Nephron progenitor cell (in vitro differentiated cells): ENCODE results near the gene ABCC4.

Experiments
- DNase-seq: peaks from one replicate; pipeline ENCODE4 v3.0.0; 2021
- H3K27ac Mint-ChIP-seq: 2 replicates; pipeline ENCODE4 v1.8.0; 2021; ENCODE audit warnings: mild to moderate bottlenecking, moderate library complexity, mixed read lengths
- H3K27me3 Mint-ChIP-seq: 2 replicates; pipeline ENCODE4 v1.8.0; 2021; ENCODE audit warnings: mild to moderate bottlenecking, low read depth, mixed read lengths; ENCODE audit not compliant: poor library complexity
- H3K36me3 Mint-ChIP-seq: 2 replicates; pipeline ENCODE4 v1.8.0; 2021; ENCODE audit warnings: low read depth, mixed read lengths
- H3K4me1 Mint-ChIP-seq: 2 replicates; pipeline ENCODE4 v1.8.0; 2021; ENCODE audit warnings: mixed read lengths
- H3K4me3 Mint-ChIP-seq: 2 replicates; pipeline ENCODE4 v1.8.0; 2021; ENCODE audit warnings: mild to moderate bottlenecking, moderate library complexity, mixed read lengths
- H3K9me3 Mint-ChIP-seq: 2 replicates; pipeline ENCODE4 v1.8.0; 2021; ENCODE audit warnings: mild to moderate bottlenecking, moderate library complexity, mixed read lengths
- TF ChIP-seq, protein P1 (sequence below): fragments of 200-600 bp; sonication (generic); IDR thresholded peaks from 2 replicates; pipeline ENCODE4 v1.5.0; 2021; ENCODE audit warnings: antibody characterized with exemption

ABCC4 gene

DNA sequence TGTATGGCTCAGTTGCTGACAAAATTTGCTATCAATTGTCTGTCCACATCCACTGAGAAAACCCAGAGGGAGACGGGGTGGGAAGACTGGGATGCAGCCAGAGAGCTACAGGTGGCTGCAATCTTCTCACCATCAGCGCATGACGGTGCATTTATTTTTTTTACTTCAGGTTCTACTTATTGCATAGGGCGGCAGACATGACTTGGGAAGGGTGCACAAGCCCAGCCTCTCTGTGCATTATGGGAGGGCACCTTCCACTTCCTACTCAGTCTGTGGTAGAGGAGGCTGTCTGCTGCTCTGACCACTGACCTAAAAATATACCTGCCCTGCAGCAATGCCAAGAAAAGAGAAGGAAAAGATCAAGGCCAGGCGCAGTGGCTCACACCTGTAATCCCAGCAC is 73.1 kb downstream of the ABCC4 start:
- Mint-ChIP-seq H3K36me3 (peaks cover 20% of the 10 kb centered on the region), H3K4me3 (no peak overlapping the region), H3K9me3 (peaks cover 8% of the 10 kb centered on the region), H3K27ac (no peak overlapping the region), H3K27me3 (peaks cover 4% of the 10 kb centered on the region), H3K4me1 (peaks cover 8% of the 10 kb centered on the region)
- DNase-seq = no peak
- TF ChIP-seq, protein P1, sequence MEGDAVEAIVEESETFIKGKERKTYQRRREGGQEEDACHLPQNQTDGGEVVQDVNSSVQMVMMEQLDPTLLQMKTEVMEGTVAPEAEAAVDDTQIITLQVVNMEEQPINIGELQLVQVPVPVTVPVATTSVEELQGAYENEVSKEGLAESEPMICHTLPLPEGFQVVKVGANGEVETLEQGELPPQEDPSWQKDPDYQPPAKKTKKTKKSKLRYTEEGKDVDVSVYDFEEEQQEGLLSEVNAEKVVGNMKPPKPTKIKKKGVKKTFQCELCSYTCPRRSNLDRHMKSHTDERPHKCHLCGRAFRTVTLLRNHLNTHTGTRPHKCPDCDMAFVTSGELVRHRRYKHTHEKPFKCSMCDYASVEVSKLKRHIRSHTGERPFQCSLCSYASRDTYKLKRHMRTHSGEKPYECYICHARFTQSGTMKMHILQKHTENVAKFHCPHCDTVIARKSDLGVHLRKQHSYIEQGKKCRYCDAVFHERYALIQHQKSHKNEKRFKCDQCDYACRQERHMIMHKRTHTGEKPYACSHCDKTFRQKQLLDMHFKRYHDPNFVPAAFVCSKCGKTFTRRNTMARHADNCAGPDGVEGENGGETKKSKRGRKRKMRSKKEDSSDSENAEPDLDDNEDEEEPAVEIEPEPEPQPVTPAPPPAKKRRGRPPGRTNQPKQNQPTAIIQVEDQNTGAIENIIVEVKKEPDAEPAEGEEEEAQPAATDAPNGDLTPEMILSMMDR = no peak

DNA sequence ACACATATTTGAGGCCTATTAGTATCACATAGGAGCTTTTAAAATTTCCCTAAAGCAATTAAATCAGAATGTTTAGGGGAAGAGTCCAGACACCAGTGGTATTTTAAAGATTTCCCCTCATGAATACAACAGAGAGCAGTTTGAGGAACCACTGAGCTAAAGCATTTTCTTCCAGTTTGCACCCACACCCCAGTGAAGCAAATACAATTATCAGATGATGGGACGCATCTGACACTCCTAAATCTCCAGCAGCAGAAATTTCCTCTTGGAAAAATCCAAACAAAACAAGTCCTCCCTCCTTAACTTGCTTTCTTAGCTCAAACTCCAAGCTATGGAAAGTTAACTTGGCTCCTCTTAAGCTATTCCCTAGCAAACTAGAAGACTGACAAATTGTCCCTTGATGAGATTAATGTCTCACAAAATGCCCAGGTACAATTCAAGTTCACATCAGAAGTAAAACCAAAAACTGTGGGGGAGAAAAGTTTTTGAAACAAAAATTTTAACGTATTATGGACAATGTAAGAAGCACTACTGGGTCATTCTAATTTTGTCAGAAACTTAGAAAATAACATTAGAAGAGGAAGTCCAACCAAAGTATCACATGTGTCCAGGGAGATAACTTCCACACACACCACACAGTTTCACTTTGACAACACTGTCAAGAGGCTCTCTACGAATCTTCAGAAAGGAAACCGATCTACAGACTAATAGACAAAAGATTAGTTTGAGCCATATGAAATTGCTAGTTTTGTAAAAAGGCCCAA is 74.1 kb downstream of the ABCC4 start:
- no peak overlapping the region for H3K27ac Mint-ChIP-seq
- peaks cover 11% of the 10 kb centered on the region for H3K4me1 Mint-ChIP-seq
- peaks cover 8% of the 10 kb centered on the region for H3K9me3 Mint-ChIP-seq
- no peak overlapping the region for H3K4me3 Mint-ChIP-seq
- TF ChIP-seq, protein P1 = no peak
- peaks cover 20% of the 10 kb centered on the region for H3K36me3 Mint-ChIP-seq
- H3K27me3 Mint-ChIP-seq = peaks cover 2% of the 10 kb centered on the region
- no peak for DNase-seq

DNA sequence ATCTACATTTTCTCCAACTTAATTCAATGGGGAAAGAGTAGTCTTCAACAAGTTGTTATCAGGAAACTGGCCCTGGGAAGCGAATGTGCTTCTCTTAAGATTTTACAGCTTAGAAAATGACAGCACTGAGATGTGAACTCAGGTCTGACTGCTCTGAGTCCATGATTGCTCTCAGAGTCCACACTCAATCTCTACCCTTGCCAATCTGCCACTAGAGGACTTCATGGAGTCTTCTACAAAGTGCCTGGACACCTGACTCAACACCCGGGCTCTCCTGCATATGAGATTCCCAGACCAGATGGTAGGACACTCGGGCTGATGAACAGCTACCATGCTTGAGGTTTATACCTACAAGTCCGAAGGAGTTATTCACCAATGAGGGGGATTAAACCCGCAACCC is 74.8 kb downstream of the ABCC4 start:
- Mint-ChIP-seq H3K27me3 (no peaks in the 10 kb centered on the region), H3K36me3 (peaks cover 18% of the 10 kb centered on the region), H3K4me1 (peaks cover 7% of the 10 kb centered on the region), H3K4me3 (no peak overlapping the region), H3K9me3 (peaks cover 8% of the 10 kb centered on the region), H3K27ac (peak overlapping the region; percentile 45)
- TF ChIP-seq, protein P1 = no peak
- DNase-seq = no peak

DNA sequence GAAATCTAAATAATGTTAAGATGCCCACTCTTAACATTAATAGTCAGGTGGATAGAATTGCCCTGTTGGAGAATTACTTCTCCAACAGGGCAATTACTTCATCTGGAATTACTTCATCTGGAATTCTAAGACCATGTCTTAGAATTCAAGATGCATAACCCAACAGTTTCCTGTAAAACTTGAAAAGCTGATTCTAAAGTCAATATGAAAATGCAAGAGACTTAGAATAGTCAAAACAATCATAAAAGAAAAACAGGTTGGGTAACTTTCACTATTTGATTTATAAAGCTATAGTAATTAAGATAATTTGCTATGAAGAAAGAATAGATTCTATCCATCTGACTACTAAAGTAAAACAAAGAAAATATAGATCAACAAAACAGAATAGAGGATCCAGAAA is 75.2 kb downstream of the ABCC4 start:
- TF ChIP-seq, protein P1 = no peak
- peaks cover 17% of the 10 kb centered on the region for H3K36me3 Mint-ChIP-seq
- peak overlapping the region; percentile 45 for H3K27ac Mint-ChIP-seq
- no peaks in the 10 kb centered on the region for H3K27me3 Mint-ChIP-seq
- peaks cover 8% of the 10 kb centered on the region for H3K9me3 Mint-ChIP-seq
- DNase-seq = no peak
- no peak overlapping the region for H3K4me3 Mint-ChIP-seq
- peaks cover 6% of the 10 kb centered on the region for H3K4me1 Mint-ChIP-seq

DNA sequence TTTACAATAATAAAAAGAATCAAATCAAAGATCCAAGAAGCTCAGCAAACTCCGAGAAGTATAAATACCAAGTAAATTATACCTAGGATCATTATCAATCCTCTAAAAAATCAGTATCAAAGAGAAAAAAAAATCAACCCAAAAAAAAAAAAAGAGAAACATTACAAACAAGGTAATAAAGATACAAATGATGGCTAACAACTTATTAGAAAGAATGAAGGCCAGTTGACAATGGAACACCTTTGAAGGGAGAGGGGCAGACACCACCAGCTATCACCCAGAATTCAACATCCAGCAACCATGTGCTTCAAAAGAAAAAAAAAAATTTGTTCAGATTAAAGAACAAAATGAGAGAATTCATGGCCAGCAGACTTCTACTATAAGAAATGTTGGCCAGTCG is 77.2 kb downstream of the ABCC4 start:
- Mint-ChIP-seq H3K9me3 (peaks cover 8% of the 10 kb centered on the region), H3K36me3 (peaks cover 23% of the 10 kb centered on the region), H3K4me1 (peaks cover 15% of the 10 kb centered on the region), H3K4me3 (no peak overlapping the region), H3K27me3 (no peaks in the 10 kb centered on the region), H3K27ac (no peak overlapping the region)
- no peak for DNase-seq
- TF ChIP-seq, protein P1 = no peak

DNA sequence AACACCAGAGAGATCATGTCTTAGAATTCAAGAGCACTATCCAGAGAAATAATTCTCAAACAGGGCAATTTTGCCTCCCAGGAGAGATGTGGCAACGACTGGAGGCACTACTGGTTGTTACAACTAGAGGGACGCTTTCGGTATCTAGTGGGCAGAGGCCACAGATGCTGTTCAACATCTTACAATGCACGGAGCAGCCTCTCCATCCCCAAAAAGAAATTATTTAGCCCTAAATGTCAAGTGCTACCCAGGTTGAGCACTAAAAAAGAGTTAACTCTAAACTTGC is 78.6 kb downstream of the ABCC4 start:
- no peak for DNase-seq
- Mint-ChIP-seq H3K9me3 (peaks cover 8% of the 10 kb centered on the region), H3K36me3 (peaks cover 25% of the 10 kb centered on the region), H3K27me3 (no peaks in the 10 kb centered on the region), H3K4me3 (no peak overlapping the region), H3K27ac (no peak overlapping the region), H3K4me1 (peaks cover 15% of the 10 kb centered on the region)
- TF ChIP-seq, protein P1 = no peak
